ENCODE measurements around the gene DDX5.

Gene DDX5

GRCh38 chr17:64509179-64509578 lies 3.1 kb upstream of the DDX5 start:
- H3K36me3 ChIP-seq (ENCODE audit: insufficient read depth, low read length) = peaks cover 34% of the 10 kb centered on the region

GRCh38 chr17:64508683-64509082 lies 2.6 kb upstream of the DDX5 start:
- Histone ChIP-seq H3K27me3 (ENCODE audit: insufficient read depth, low read length) (no peaks in the 10 kb centered on the region), H3K36me3 (ENCODE audit: insufficient read depth, low read length) (peaks cover 36% of the 10 kb centered on the region), H3K27ac (ENCODE audit: low read depth, low read length) (no peak overlapping the region), H3K4me3 (ENCODE audit: low read depth, low read length) (peak overlapping the region; percentile 85), H2AFZ (ENCODE audit: low read length, unreplicated experiment) (no peak overlapping the region), H3K79me2 (ENCODE audit: control insufficient read depth, insufficient read depth, low read length, unreplicated experiment) (peaks cover 68% of the 10 kb centered on the region), H3K4me1 (ENCODE audit: control insufficient read depth, insufficient read depth, low read length, unreplicated experiment) (peaks cover 16% of the 10 kb centered on the region)

More at GRCh38 chr17:64509179-64509578, 3.1 kb upstream of the DDX5 start:
- H3K79me2 ChIP-seq (ENCODE audit: control insufficient read depth, insufficient read depth, low read length, unreplicated experiment) = peaks cover 63% of the 10 kb centered on the region
- H2AFZ ChIP-seq (ENCODE audit: low read length, unreplicated experiment) = no peak overlapping the region
- peaks cover 11% of the 10 kb centered on the region for H3K4me1 ChIP-seq (ENCODE audit: control insufficient read depth, insufficient read depth, low read length, unreplicated experiment)
- H3K4me3 ChIP-seq (ENCODE audit: low read depth, low read length) = no peak overlapping the region; the same call in 1 of the 2 replicates
- no peak overlapping the region for H3K27ac ChIP-seq (ENCODE audit: low read depth, low read length)
- no peaks in the 10 kb centered on the region for H3K27me3 ChIP-seq (ENCODE audit: insufficient read depth, low read length)

- H3K36me3 ChIP-seq (ENCODE audit: insufficient read depth, low read length) = peaks cover 36% of the 10 kb centered on the region
- H3K27ac ChIP-seq (ENCODE audit: low read depth, low read length) = peak overlapping the region; percentile 98
- no peaks in the 10 kb centered on the region for H3K27me3 ChIP-seq (ENCODE audit: insufficient read depth, low read length)
- H3K4me1 ChIP-seq (ENCODE audit: control insufficient read depth, insufficient read depth, low read length, unreplicated experiment) = peaks cover 29% of the 10 kb centered on the region
- peaks cover 75% of the 10 kb centered on the region for H3K79me2 ChIP-seq (ENCODE audit: control insufficient read depth, insufficient read depth, low read length, unreplicated experiment)
- peak overlapping the region; percentile 85 for H3K4me3 ChIP-seq (ENCODE audit: low read depth, low read length)
- H2AFZ ChIP-seq (ENCODE audit: low read length, unreplicated experiment) = peak overlapping the region; percentile 96
Observed at GRCh38 chr17:64507413-64507782, 1.3 kb upstream of the DDX5 start.

GRCh38 chr17:64506576-64507412 lies 705 bp upstream of the DDX5 start, which contains the start of gene CEP95:
CEP95 (plus strand) TSS chr17:64506977; CDS start chr17:64507098, 121 bp downstream.
- peak within 1 kb of the TSS; percentile 85 for H3K4me3 ChIP-seq (ENCODE audit: low read depth, low read length)
- peaks cover 35% of the 10 kb centered on the region for H3K4me1 ChIP-seq (ENCODE audit: control insufficient read depth, insufficient read depth, low read length, unreplicated experiment)
- peaks cover 42% of the 10 kb centered on the region for H3K36me3 ChIP-seq (ENCODE audit: insufficient read depth, low read length)
- H3K27ac ChIP-seq (ENCODE audit: low read depth, low read length) = peak within 1 kb of the TSS; percentile 98
- H3K79me2 ChIP-seq (ENCODE audit: control insufficient read depth, insufficient read depth, low read length, unreplicated experiment) = peaks cover 77% of the 10 kb centered on the region
- H3K27me3 ChIP-seq (ENCODE audit: insufficient read depth, low read length) = no peaks in the 10 kb centered on the region
- H2AFZ ChIP-seq (ENCODE audit: low read length, unreplicated experiment) = peak within 1 kb of the TSS; percentile 96

- Histone ChIP-seq H2AFZ (ENCODE audit: low read length, unreplicated experiment) (no peak overlapping the region), H3K4me3 (ENCODE audit: low read depth, low read length) (peak overlapping the region; percentile 85), H3K27me3 (ENCODE audit: insufficient read depth, low read length) (no peaks in the 10 kb centered on the region), H3K79me2 (ENCODE audit: control insufficient read depth, insufficient read depth, low read length, unreplicated experiment) (peaks cover 89% of the 10 kb centered on the region), H3K36me3 (ENCODE audit: insufficient read depth, low read length) (peaks cover 54% of the 10 kb centered on the region), H3K27ac (ENCODE audit: low read depth, low read length) (peak overlapping the region; percentile 98), H3K4me1 (ENCODE audit: control insufficient read depth, insufficient read depth, low read length, unreplicated experiment) (peaks cover 46% of the 10 kb centered on the region)
Observed at GRCh38 chr17:64505340-64506200, 519 bp downstream of the DDX5 start.

- Histone ChIP-seq H3K27ac (ENCODE audit: low read depth, low read length) (peak overlapping the region; percentile 98), H3K27me3 (ENCODE audit: insufficient read depth, low read length) (no peaks in the 10 kb centered on the region), H3K79me2 (ENCODE audit: control insufficient read depth, insufficient read depth, low read length, unreplicated experiment) (peaks cover 91% of the 10 kb centered on the region), H2AFZ (ENCODE audit: low read length, unreplicated experiment) (no peak overlapping the region), H3K36me3 (ENCODE audit: insufficient read depth, low read length) (peaks cover 57% of the 10 kb centered on the region), H3K4me1 (ENCODE audit: control insufficient read depth, insufficient read depth, low read length, unreplicated experiment) (peaks cover 53% of the 10 kb centered on the region), H3K4me3 (ENCODE audit: low read depth, low read length) (peak overlapping the region; percentile 85)
Observed at GRCh38 chr17:64504769-64505339, 1.2 kb downstream of the DDX5 start.

GRCh38 chr17:64503821-64504768 lies 2.0 kb downstream of the DDX5 start:
- H3K36me3 ChIP-seq (ENCODE audit: insufficient read depth, low read length) = peaks cover 64% of the 10 kb centered on the region
- peak overlapping the region; percentile 98; the same call in 1 of the 2 replicates for H3K27ac ChIP-seq (ENCODE audit: low read depth, low read length)
- H2AFZ ChIP-seq (ENCODE audit: low read length, unreplicated experiment) = no peak overlapping the region
- no peaks in the 10 kb centered on the region for H3K27me3 ChIP-seq (ENCODE audit: insufficient read depth, low read length)
- H3K79me2 ChIP-seq (ENCODE audit: control insufficient read depth, insufficient read depth, low read length, unreplicated experiment) = peaks cover 88% of the 10 kb centered on the region
- H3K4me3 ChIP-seq (ENCODE audit: low read depth, low read length) = peak overlapping the region; percentile 85
- H3K4me1 ChIP-seq (ENCODE audit: control insufficient read depth, insufficient read depth, low read length, unreplicated experiment) = peaks cover 56% of the 10 kb centered on the region

- Histone ChIP-seq H3K27ac (ENCODE audit: low read depth, low read length) (peak overlapping the region; percentile 49; the same call in 1 of the 2 replicates), H3K36me3 (ENCODE audit: insufficient read depth, low read length) (peaks cover 69% of the 10 kb centered on the region)
Observed at GRCh38 chr17:64503341-64503740, 2.7 kb downstream of the DDX5 start.

GRCh38 chr17:64502809-64503208 lies 3.3 kb downstream of the DDX5 start:
- H3K79me2 ChIP-seq (ENCODE audit: control insufficient read depth, insufficient read depth, low read length, unreplicated experiment) = peaks cover 75% of the 10 kb centered on the region
- H3K36me3 ChIP-seq (ENCODE audit: insufficient read depth, low read length) = peaks cover 69% of the 10 kb centered on the region
- H3K27ac ChIP-seq (ENCODE audit: low read depth, low read length) = peak overlapping the region; percentile 49
- H2AFZ ChIP-seq (ENCODE audit: low read length, unreplicated experiment) = no peak overlapping the region
- H3K4me1 ChIP-seq (ENCODE audit: control insufficient read depth, insufficient read depth, low read length, unreplicated experiment) = peaks cover 51% of the 10 kb centered on the region
- H3K27me3 ChIP-seq (ENCODE audit: insufficient read depth, low read length) = no peaks in the 10 kb centered on the region
- H3K4me3 ChIP-seq (ENCODE audit: low read depth, low read length) = peak overlapping the region; percentile 85; the same call in 1 of the 2 replicates

More at GRCh38 chr17:64503341-64503740, 2.7 kb downstream of the DDX5 start:
- no peaks in the 10 kb centered on the region for H3K27me3 ChIP-seq (ENCODE audit: insufficient read depth, low read length)
- peaks cover 80% of the 10 kb centered on the region for H3K79me2 ChIP-seq (ENCODE audit: control insufficient read depth, insufficient read depth, low read length, unreplicated experiment)
- H3K4me1 ChIP-seq (ENCODE audit: control insufficient read depth, insufficient read depth, low read length, unreplicated experiment) = peaks cover 50% of the 10 kb centered on the region
- H2AFZ ChIP-seq (ENCODE audit: low read length, unreplicated experiment) = no peak overlapping the region
- peak overlapping the region; percentile 85 for H3K4me3 ChIP-seq (ENCODE audit: low read depth, low read length)
